ENCODE measurements around the gene PSTK.

PSTK gene

DNA sequence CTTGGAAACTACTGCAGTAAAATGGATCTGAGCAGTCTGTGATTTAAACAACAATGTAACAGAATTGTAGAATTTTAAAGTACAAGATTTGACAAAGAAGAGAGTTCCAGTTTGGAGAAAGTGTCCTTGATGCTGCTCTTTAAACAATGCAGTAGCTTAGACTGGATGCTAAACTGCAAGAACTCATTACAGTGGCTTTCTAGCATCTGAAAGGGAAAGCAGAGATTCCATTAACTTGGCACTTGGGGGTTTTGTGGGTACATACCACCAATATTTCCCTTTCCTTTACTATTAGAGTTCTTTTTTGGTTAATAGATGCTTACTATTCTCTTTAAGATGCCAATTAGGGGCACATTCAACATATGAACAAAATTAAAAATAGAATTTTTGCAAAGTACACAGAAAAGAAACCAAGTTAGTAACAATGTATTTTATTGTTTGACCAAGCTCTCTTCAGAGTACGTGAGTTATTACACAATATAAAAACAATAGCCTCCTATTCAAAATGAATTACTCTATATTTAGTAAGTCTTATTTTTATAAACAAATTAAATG lies 11.9 kb downstream of the PSTK start:
- Histone ChIP-seq H3K36me3 (ENCODE audit: low read length) (peaks cover 20% of the 10 kb centered on the region), H3K79me2 (ENCODE audit: insufficient read depth, low read length) (0 out of 2 replicates have a peak, but pooled peaks cover 2% of the 10 kb centered on the region)

DNA sequence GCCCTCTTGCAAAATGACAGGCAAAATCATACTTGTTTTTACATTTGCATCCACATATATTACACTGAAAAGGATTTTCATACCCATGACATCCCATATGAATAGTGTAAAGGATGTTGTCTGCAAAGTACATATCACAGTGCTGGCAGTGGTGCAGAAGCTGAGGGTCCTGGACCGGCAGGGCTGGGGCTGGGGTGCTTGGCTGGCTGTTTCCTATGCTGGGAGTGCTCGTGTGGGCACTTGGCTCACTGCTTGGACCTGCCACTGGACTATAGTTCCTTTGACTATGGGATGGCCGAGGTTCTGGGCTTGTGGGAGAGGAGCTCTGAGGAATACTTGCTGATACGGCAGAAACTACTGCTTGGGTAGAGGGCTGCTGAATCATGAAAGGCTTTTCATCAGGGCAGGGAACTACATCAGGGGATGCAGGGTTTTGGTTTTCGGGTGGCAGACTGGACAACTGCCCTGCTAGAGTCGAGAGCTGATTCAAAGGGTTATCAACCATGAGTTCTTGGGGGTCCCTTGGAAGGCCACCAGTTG lies 13.7 kb downstream of the PSTK start:
- no peaks in the 10 kb centered on the region for H3K9me3 ChIP-seq (ENCODE audit: insufficient read depth, low read length)
- H2AFZ ChIP-seq (ENCODE audit: low read depth, low read length, severe bottlenecking) = no peak overlapping the region
- TF ChIP-seq, protein P1, sequence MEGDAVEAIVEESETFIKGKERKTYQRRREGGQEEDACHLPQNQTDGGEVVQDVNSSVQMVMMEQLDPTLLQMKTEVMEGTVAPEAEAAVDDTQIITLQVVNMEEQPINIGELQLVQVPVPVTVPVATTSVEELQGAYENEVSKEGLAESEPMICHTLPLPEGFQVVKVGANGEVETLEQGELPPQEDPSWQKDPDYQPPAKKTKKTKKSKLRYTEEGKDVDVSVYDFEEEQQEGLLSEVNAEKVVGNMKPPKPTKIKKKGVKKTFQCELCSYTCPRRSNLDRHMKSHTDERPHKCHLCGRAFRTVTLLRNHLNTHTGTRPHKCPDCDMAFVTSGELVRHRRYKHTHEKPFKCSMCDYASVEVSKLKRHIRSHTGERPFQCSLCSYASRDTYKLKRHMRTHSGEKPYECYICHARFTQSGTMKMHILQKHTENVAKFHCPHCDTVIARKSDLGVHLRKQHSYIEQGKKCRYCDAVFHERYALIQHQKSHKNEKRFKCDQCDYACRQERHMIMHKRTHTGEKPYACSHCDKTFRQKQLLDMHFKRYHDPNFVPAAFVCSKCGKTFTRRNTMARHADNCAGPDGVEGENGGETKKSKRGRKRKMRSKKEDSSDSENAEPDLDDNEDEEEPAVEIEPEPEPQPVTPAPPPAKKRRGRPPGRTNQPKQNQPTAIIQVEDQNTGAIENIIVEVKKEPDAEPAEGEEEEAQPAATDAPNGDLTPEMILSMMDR (IDR thresholded peaks at IDR 0.05; ENCODE audit: insufficient read depth, low read length, poor library complexity, severe bottlenecking) = no peak
- TF ChIP-seq EZH2phosphoT487 (conservative IDR thresholded peaks at IDR 0.05; ENCODE audit: low read length) = no peak
- H3K4me3 ChIP-seq (ENCODE audit: insufficient read depth, low read length, poor library complexity, severe bottlenecking) = no peak overlapping the region
- no peaks in the 10 kb centered on the region for H3K9me2 ChIP-seq (replicated peaks; ENCODE audit: insufficient read depth, low read length)
- no peaks in the 10 kb centered on the region for H3K27me3 ChIP-seq (ENCODE audit: low read length)
- no peak overlapping the region for H3K9ac ChIP-seq (ENCODE audit: low read length)
- H3K27ac ChIP-seq (ENCODE audit: low read depth, low read length) = no peak overlapping the region
- no peaks in the 10 kb centered on the region for H4K20me1 ChIP-seq (ENCODE audit: low read depth, low read length)
- H3F3A ChIP-seq (ENCODE audit: insufficient read depth) = peaks cover 15% of the 10 kb centered on the region; the same call in 1 of the 2 replicates
- no peak overlapping the region for H3K4me2 ChIP-seq (ENCODE audit: low read depth, low read length, poor library complexity, severe bottlenecking)
- H3K36me3 ChIP-seq (ENCODE audit: low read length) = peaks cover 24% of the 10 kb centered on the region
- peaks cover 12% of the 10 kb centered on the region; the same call in 1 of the 2 replicates for H3K79me2 ChIP-seq (ENCODE audit: insufficient read depth, low read length)

More for the DNA sequence above, 11.9 kb downstream of the PSTK start:
- Histone ChIP-seq H3K27me3 (ENCODE audit: low read length) (no peaks in the 10 kb centered on the region), H4K20me1 (ENCODE audit: low read depth, low read length) (no peaks in the 10 kb centered on the region), H3K9me2 (replicated peaks; ENCODE audit: insufficient read depth, low read length) (no peaks in the 10 kb centered on the region), H3K9ac (ENCODE audit: low read length) (no peak overlapping the region), H3K4me2 (ENCODE audit: low read depth, low read length, poor library complexity, severe bottlenecking) (no peak overlapping the region), H3F3A (ENCODE audit: insufficient read depth) (peaks cover 15% of the 10 kb centered on the region; the same call in 1 of the 2 replicates), H2AFZ (ENCODE audit: low read depth, low read length, severe bottlenecking) (no peak overlapping the region), H3K27ac (ENCODE audit: low read depth, low read length) (no peak overlapping the region), H3K4me3 (ENCODE audit: insufficient read depth, low read length, poor library complexity, severe bottlenecking) (no peak overlapping the region), H3K9me3 (ENCODE audit: insufficient read depth, low read length) (no peaks in the 10 kb centered on the region)
- TF ChIP-seq, protein P1 (IDR thresholded peaks at IDR 0.05; ENCODE audit: insufficient read depth, low read length, poor library complexity, severe bottlenecking) = no peak
- no peak for TF ChIP-seq EZH2phosphoT487 (conservative IDR thresholded peaks at IDR 0.05; ENCODE audit: low read length)

GRCh38 chr10:122995936-122996335 lies 15.7 kb downstream of the PSTK start:
- no peaks in the 10 kb centered on the region for H3K27me3 ChIP-seq (ENCODE audit: low read length)
- H2AFZ ChIP-seq (ENCODE audit: low read depth, low read length, severe bottlenecking) = no peak overlapping the region
- 0 out of 2 replicates have a peak, but pooled peaks cover 4% of the 10 kb centered on the region for H4K20me1 ChIP-seq (ENCODE audit: low read depth, low read length)
- H3K27ac ChIP-seq (ENCODE audit: low read depth, low read length) = no peak overlapping the region
- peaks cover 11% of the 10 kb centered on the region; the same call in 1 of the 2 replicates for H3F3A ChIP-seq (ENCODE audit: insufficient read depth)
- no peaks in the 10 kb centered on the region for H3K9me2 ChIP-seq (replicated peaks; ENCODE audit: insufficient read depth, low read length)
- H3K79me2 ChIP-seq (ENCODE audit: insufficient read depth, low read length) = peaks cover 27% of the 10 kb centered on the region
- H3K4me2 ChIP-seq (ENCODE audit: low read depth, low read length, poor library complexity, severe bottlenecking) = no peak overlapping the region
- no peak overlapping the region for H3K4me3 ChIP-seq (ENCODE audit: insufficient read depth, low read length, poor library complexity, severe bottlenecking)
- peaks cover 24% of the 10 kb centered on the region for H3K36me3 ChIP-seq (ENCODE audit: low read length)
- no peaks in the 10 kb centered on the region for H3K9me3 ChIP-seq (ENCODE audit: insufficient read depth, low read length)
- TF ChIP-seq EZH2phosphoT487 (conservative IDR thresholded peaks at IDR 0.05; ENCODE audit: low read length) = no peak
- TF ChIP-seq, protein P1 (IDR thresholded peaks at IDR 0.05; ENCODE audit: insufficient read depth, low read length, poor library complexity, severe bottlenecking) = no peak
- no peak overlapping the region for H3K9ac ChIP-seq (ENCODE audit: low read length)
